CD4-positive, alpha-beta T cell (primary cell): ENCODE measurements around the gene VAMP7. TPM values are rescaled to one million over a fixed set of nuclear protein-coding genes. Genes with fewer than 3 reads are reported as not detected.

Experiments used
- ATAC-seq: fragments of 200-7000 bp; cut with Tn5 transposase; one replicate; pipeline ENCODE4 v1.10.0; 2022; ENCODE audit warnings: mild to moderate bottlenecking; ENCODE audit not compliant: poor library complexity
- CTCF ChIA-PET: fragments of 350-600 bp; sonication (Branson Sonifier 250); formaldehyde crosslinking; loops from one replicate; lab custom pipeline; 2021; ENCODE audit warnings: antibody characterized with exemption, inconsistent platforms; lab: Charles Lee
- POLR2A ChIA-PET: fragments of 350-600 bp; sonication (Branson Sonifier 250); formaldehyde crosslinking; loops from one replicate; lab custom pipeline; 2021; ENCODE audit warnings: antibody characterized with exemption, inconsistent platforms; lab: Charles Lee
- DNase-seq, 14 experiments: peaks; one replicate each; pipeline ENCODE4 v3.0.0-alpha.2; 2013 to 2020; ENCODE audit warnings: mixed read lengths in 2 of 14
- H3K27ac ChIP-seq, 2 donors: one replicate each; pipeline versions ENCODE4 v1.5.1 to v1.7.0; 2013; ENCODE audit warnings: low read length in 2 of 2, low read depth in 1 of 2, mild to moderate bottlenecking in 1 of 2
- H3K27me3 ChIP-seq, 2 experiments: 1 replicate in 1 of 2; 2 replicates in 1 of 2; pipeline versions ENCODE4 v1.6.1 to v1.7.0; 2013; ENCODE audit warnings: low read length in 2 of 2, control low read depth in 1 of 2, mild to moderate bottlenecking in 1 of 2, moderate library complexity in 1 of 2; ENCODE audit not compliant: insufficient read depth in 2 of 2, control insufficient read depth in 1 of 2
- H3K36me3 ChIP-seq: one replicate; pipeline ENCODE4 v1.6.1; 2013; ENCODE audit warnings: low read length, control low read depth; ENCODE audit not compliant: insufficient read depth
- H3K4me1 ChIP-seq: one replicate; pipeline ENCODE4 v1.6.1; 2013; ENCODE audit warnings: low read length, control low read depth; ENCODE audit not compliant: insufficient read depth
- H3K4me3 ChIP-seq: one replicate; pipeline ENCODE4 v1.5.1; 2013; ENCODE audit warnings: mild to moderate bottlenecking, low read length, moderate library complexity
- H3K9me3 ChIP-seq, 2 experiments: 1 replicate in 1 of 2; 2 replicates in 1 of 2; pipeline versions ENCODE4 v1.6.1 to v1.7.0; 2013; ENCODE audit warnings: low read length in 2 of 2, mild to moderate bottlenecking in 2 of 2, control low read depth in 1 of 2, moderate library complexity in 1 of 2; ENCODE audit not compliant: control insufficient read depth in 1 of 2, insufficient read depth in 1 of 2
- H3K27ac Mint-ChIP-seq: one replicate; pipeline ENCODE4 v1.8.0; 2020; ENCODE audit warnings: mixed read lengths
- H3K27me3 Mint-ChIP-seq: one replicate; pipeline ENCODE4 v1.8.0; 2021; ENCODE audit warnings: mixed read lengths
- H3K36me3 Mint-ChIP-seq: one replicate; pipeline ENCODE4 v1.8.0; 2021; ENCODE audit warnings: low read depth, mixed read lengths
- H3K4me1 Mint-ChIP-seq: one replicate; pipeline ENCODE4 v1.8.0; 2021; ENCODE audit warnings: low read depth, mixed read lengths
- H3K4me3 Mint-ChIP-seq: one replicate; pipeline ENCODE4 v1.8.0; 2020; ENCODE audit warnings: mild to moderate bottlenecking, mixed read lengths
- H3K9me3 Mint-ChIP-seq: one replicate; pipeline ENCODE4 v1.8.0; 2020; ENCODE audit warnings: mixed read lengths
- intact Hi-C, 2 experiments: fragments of 100-400 bp; cut with DNase I in 1 of 2; cut with micrococcal nuclease in 1 of 2; formaldehyde crosslinking; loops; one replicate each; pipeline versions ENCODE4 v1.15.1 to v1.9.0; 2023 to 2025; cut with DNase I, micrococcal nuclease
- total RNA-seq, 174 experiments: library from RNA in 2 of 174; stranded (reverse) in 2 of 174; gene quantifications; one replicate each; pipeline ENCODE4 v1.2.3 and lab custom pipeline; 2021 to 2026
- TF ChIP-seq, protein P1 (sequence below): fragments of 200-600 bp; IDR thresholded peaks from one replicate; pipeline ENCODE4 v1.8.0; 2022; ENCODE audit warnings: antibody characterized with exemption, mild to moderate bottlenecking

Gene VAMP7
- total RNA-seq, 2 experiments from 2014 or later = 17.0 to 17.4 TPM

GRCh38 chrX:155893521-155893920, 12.4 kb downstream of the VAMP7 start:
- no peaks in the 10 kb centered on the region for H3K27me3 ChIP-seq
- H3K27me3 Mint-ChIP-seq = no peaks in the 10 kb centered on the region
- peaks cover 37% of the 10 kb centered on the region for H3K36me3 ChIP-seq
- H3K4me3 ChIP-seq = no peak overlapping the region
- CTCF ChIA-PET = no interaction called here
- TF ChIP-seq, protein P1, sequence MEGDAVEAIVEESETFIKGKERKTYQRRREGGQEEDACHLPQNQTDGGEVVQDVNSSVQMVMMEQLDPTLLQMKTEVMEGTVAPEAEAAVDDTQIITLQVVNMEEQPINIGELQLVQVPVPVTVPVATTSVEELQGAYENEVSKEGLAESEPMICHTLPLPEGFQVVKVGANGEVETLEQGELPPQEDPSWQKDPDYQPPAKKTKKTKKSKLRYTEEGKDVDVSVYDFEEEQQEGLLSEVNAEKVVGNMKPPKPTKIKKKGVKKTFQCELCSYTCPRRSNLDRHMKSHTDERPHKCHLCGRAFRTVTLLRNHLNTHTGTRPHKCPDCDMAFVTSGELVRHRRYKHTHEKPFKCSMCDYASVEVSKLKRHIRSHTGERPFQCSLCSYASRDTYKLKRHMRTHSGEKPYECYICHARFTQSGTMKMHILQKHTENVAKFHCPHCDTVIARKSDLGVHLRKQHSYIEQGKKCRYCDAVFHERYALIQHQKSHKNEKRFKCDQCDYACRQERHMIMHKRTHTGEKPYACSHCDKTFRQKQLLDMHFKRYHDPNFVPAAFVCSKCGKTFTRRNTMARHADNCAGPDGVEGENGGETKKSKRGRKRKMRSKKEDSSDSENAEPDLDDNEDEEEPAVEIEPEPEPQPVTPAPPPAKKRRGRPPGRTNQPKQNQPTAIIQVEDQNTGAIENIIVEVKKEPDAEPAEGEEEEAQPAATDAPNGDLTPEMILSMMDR = no peak
- no peak overlapping the region for H3K4me3 Mint-ChIP-seq
- ATAC-seq (no peak), DNase-seq (no peak)
- H3K4me1 Mint-ChIP-seq = peaks cover 11% of the 10 kb centered on the region
- H3K9me3 Mint-ChIP-seq = no peaks in the 10 kb centered on the region
- intact Hi-C loops = no loop called here
- no peak overlapping the region for H3K27ac Mint-ChIP-seq
- no peak overlapping the region for H3K27ac ChIP-seq
- POLR2A ChIA-PET = no interaction called here
- H3K36me3 Mint-ChIP-seq = peaks cover 75% of the 10 kb centered on the region
- H3K4me1 ChIP-seq = no peaks in the 10 kb centered on the region
- H3K9me3 ChIP-seq = no peaks in the 10 kb centered on the region

DNA sequence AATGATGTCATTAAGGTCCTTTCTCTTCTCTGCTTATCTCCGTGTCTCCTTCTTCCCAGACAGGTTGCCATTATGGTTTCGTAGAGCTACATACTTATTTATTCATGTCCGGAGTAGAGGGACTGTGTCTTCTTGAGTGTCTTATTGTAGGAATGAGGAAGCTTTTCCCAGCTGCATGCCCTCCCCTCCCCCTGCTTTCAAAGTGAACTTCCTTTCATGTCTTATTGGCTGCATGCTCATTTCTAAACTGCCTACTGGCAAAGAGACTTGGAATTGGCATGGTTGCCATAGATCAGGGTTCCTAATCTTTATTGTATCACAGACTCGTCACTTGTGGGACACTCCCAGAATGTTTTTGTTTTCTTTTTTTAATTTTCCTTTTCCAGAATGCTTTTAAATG, 15.4 kb downstream of the VAMP7 start:
- ChIA-PET POLR2A (no interaction called here), CTCF (no interaction called here)
- Histone ChIP-seq H3K27ac (no peak overlapping the region), H3K27me3 (no peaks in the 10 kb centered on the region), H3K36me3 (peaks cover 51% of the 10 kb centered on the region), H3K9me3 (no peaks in the 10 kb centered on the region), H3K4me1 (no peaks in the 10 kb centered on the region), H3K4me3 (no peak overlapping the region)
- intact Hi-C loops = no loop called here
- no peak for DNase-seq
- TF ChIP-seq, protein P1 = no peak
- H3K9me3 Mint-ChIP-seq = no peaks in the 10 kb centered on the region
- H3K36me3 Mint-ChIP-seq = peaks cover 87% of the 10 kb centered on the region
- peaks cover 9% of the 10 kb centered on the region for H3K4me1 Mint-ChIP-seq
- no peaks in the 10 kb centered on the region for H3K27me3 Mint-ChIP-seq
- H3K4me3 Mint-ChIP-seq = no peak overlapping the region
- ATAC-seq = no peak
- no peak overlapping the region for H3K27ac Mint-ChIP-seq

DNA sequence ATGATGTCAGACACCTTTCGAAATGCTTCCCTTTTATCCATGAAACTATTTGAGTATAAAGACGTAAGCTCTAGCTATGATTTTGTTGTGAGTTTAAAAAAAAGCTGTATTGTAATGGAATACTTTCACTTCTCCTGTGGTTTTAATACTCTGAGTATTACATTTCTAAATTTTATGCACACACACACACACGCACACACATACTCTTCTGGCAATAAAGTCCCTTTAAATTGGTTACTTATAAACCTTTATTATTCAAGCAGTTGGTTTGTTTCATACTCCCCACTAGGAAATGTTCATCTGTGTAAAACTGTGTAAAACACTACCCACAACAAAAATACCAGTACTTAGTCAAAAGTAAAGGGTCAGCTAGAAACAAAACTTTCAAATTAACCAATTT, 18.2 kb downstream of the VAMP7 start:
- CTCF ChIA-PET = no interaction called here
- Histone ChIP-seq H3K4me3 (no peak overlapping the region), H3K27me3 (no peaks in the 10 kb centered on the region), H3K27ac (no peak overlapping the region), H3K36me3 (peaks cover 37% of the 10 kb centered on the region), H3K9me3 (no peaks in the 10 kb centered on the region), H3K4me1 (no peaks in the 10 kb centered on the region)
- TF ChIP-seq, protein P1 = no peak
- Mint-ChIP-seq H3K27me3 (no peaks in the 10 kb centered on the region), H3K27ac (no peak overlapping the region), H3K4me1 (no peaks in the 10 kb centered on the region), H3K4me3 (no peak overlapping the region), H3K36me3 (peaks cover 77% of the 10 kb centered on the region), H3K9me3 (no peaks in the 10 kb centered on the region)
- POLR2A ChIA-PET = no interaction called here
- no peak for ATAC-seq
- intact Hi-C loops = no loop called here
- no peak for DNase-seq
